Activated CD4-positive, alpha-beta T cell treated with anti-CD3 and anti-CD28 coated beads for 36 hours (primary cell): Measurements from ENCODE around the gene PLA2G12A. TPM values are rescaled to one million over a fixed set of nuclear protein-coding genes. Genes with fewer than 3 reads are reported as not detected.

Experiments used
- ATAC-seq: fragments of 200-7000 bp; cut with Tn5 transposase; one replicate; pipeline ENCODE4 v1.10.0; 2021; ENCODE audit warnings: mild to moderate bottlenecking, moderate library complexity
- CTCF ChIA-PET: fragments of 350-600 bp; sonication (Branson Sonifier 250); formaldehyde crosslinking; loops from one replicate; lab custom pipeline; 2021; ENCODE audit warnings: antibody characterized with exemption; lab: Charles Lee
- POLR2A ChIA-PET: fragments of 350-600 bp; sonication (Branson Sonifier 250); formaldehyde crosslinking; loops from one replicate; lab custom pipeline; 2021; ENCODE audit warnings: antibody characterized with exemption, inconsistent platforms; lab: Charles Lee
- DNase-seq: peaks from one replicate; pipeline ENCODE4 v3.0.0-alpha.2; 2020
- H3K27ac Mint-ChIP-seq: one replicate; pipeline ENCODE4 v1.8.0; 2021; ENCODE audit warnings: mixed read lengths
- H3K27me3 Mint-ChIP-seq: one replicate; pipeline ENCODE4 v1.8.0; 2021; ENCODE audit warnings: mixed read lengths
- H3K36me3 Mint-ChIP-seq: one replicate; pipeline ENCODE4 v1.8.0; 2021; ENCODE audit warnings: low read depth, mixed read lengths
- H3K4me1 Mint-ChIP-seq: one replicate; pipeline ENCODE4 v1.8.0; 2021; ENCODE audit warnings: mixed read lengths
- H3K4me3 Mint-ChIP-seq: one replicate; pipeline ENCODE4 v1.8.0; 2021; ENCODE audit warnings: mild to moderate bottlenecking, moderate library complexity, mixed read lengths
- H3K9me3 Mint-ChIP-seq: one replicate; pipeline ENCODE4 v1.8.0; 2021; ENCODE audit warnings: low read depth, mixed read lengths
- intact Hi-C, 2 experiments: fragments of 100-400 bp; cut with DNase I in 1 of 2; cut with micrococcal nuclease in 1 of 2; formaldehyde crosslinking; loops; one replicate each; pipeline versions ENCODE4 v1.14.2 to v1.15.1; 2022 to 2024; cut with DNase I, micrococcal nuclease
- total RNA-seq, 2 experiments: library from RNA; stranded (reverse); gene quantifications; one replicate each; pipeline ENCODE4 v1.2.3, GENCODE V29; 2021

PLA2G12A gene
- 10 to 100 TPM; 17.9 to 31.1 TPM for total RNA-seq

DNA sequence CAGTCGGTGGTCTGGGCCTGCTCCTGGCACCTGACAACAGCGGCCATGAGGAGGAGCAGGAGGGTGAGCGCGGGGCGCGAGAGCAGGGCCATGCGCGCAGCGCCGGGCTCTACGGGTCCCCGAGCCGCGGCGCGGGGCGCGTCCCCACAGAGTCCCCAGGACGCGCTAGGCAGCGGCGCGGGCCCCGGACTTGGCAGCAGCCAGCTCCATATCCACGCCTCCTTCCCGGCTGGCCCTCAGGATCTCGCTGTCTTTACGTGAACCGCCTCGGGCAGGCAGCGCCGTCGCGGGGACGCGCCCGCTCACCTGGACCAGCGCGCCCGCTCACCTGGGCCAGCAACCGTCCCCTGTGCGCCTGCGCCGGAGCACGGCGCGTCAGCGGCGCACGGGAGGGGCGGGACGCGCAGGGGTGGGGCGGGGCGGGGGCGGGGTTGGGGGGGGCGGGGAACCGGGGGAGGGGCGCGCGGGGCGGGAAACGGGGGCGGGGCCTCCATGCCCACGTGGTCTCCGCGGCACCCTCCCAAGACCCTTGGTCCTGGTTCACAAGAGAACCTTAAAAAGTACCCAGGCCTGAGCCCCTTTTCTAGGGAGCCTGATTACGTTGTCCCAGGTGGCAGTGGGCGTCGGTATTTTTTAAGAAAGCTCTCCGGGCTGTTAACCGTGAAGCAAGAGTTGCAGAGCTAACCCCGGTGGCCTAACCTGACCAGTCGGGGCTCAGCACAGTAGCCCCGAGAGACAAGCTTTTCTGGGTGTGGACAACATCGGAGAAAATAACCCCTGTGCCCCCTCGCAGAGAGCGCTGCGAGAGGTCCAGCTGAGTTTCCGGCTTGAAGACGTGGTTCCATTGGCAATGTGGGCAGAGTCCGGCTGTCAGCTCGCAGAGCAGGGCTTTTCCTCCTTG lies at the start of gene PLA2G12A:
PLA2G12A (minus strand) TSS at position 353 of the 901 bp plus-strand sequence; CDS start at position 92, 261 bp downstream.
- POLR2A ChIA-PET: interaction anchor here (0.6 to 1.7 kb wide), 3 partner anchors 28 to 292 kb away, joined by 4 to 10 read pairs (median 7); no protein-coding TSS in a partner anchor
- H3K27ac Mint-ChIP-seq: peak within 1 kb of the TSS; percentile 71
- H3K27me3 Mint-ChIP-seq: no peaks in the 10 kb centered on the region
- no peaks in the 10 kb centered on the region for H3K9me3 Mint-ChIP-seq
- ATAC-seq (peak; percentile 87), DNase-seq (peak; percentile 85)
- peak within 1 kb of the TSS; percentile 84 for H3K4me3 Mint-ChIP-seq
- CTCF ChIA-PET: interaction anchor here (0.6 to 1.2 kb wide), 6 partner anchors 25 to 357 kb away, joined by 3 to 8 read pairs (median 3); partner anchors contain the start of genes CFI and SEC24B
- intact Hi-C loops: loop anchor here (1.0 to 10.0 kb wide), 8 partner anchors 27 to 1075 kb away; partner anchors contain the start of genes CASP6 (in 2 of the 2), SEC24B (in 2 of the 2), ELOVL6 (in 1 of the 2) and GAR1 (in 1 of the 2)
- H3K4me1 Mint-ChIP-seq: peaks cover 14% of the 10 kb centered on the region
- peaks cover 10% of the 10 kb centered on the region for H3K36me3 Mint-ChIP-seq

DNA sequence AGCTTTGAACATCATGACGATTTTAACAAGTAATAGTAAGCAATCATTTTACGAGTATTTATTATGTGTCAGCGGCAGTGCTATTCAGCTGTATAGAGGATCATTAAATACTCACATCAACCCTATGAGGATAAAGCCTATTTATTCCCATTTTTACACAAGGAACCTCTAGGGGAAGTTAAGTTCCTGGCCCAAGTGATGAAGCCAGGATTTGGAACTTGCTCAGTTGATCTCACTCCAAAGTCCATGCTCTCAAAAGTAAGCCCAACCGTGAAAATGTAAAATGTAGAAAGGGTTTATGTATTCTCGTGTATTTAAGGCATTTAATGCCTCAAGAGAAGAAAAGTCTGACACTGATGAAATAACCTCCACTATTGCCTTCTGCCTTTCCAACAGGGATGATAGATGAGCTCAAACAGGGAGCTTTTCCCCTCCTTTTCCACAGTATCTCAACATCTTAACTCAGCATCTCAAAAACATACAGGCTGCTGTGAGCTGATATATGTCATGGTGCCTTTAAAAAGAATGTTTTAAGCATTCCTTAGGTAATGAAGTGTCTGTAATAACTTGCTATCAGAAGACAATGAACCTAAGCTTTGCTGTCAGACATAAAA lies 35.0 kb upstream of the PLA2G12A start:
- Mint-ChIP-seq H3K4me1 (peaks cover 7% of the 10 kb centered on the region), H3K9me3 (no peaks in the 10 kb centered on the region), H3K4me3 (no peak overlapping the region), H3K27ac (no peak overlapping the region), H3K36me3 (no peaks in the 10 kb centered on the region), H3K27me3 (peaks cover 4% of the 10 kb centered on the region)
- intact Hi-C loops: no loop called here
- ChIA-PET CTCF (interaction anchor here (0.7 kb wide), 1 partner anchor 39 kb away, joined by 3 read pairs; no protein-coding TSS in a partner anchor), POLR2A (no interaction called here)
- ATAC-seq: no peak
- DNase-seq: no peak

DNA sequence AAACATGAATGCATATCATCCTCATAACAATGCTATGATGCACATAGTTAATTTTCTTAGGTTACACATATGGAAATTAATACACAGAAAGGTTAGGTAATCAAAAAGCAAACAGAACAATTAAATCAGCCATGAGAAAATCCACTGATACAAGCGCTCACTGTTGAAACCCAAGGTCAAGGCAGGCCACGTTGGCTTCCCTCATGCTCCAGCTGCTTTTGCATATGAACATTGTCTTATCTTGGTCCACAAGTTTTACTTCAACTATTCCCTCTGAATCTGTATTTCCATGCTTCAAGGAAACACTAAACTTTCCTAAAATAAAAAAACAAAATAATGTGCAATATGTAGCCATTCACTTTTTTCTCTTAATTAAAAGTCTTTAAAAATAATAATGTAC lies 34.5 kb upstream of the PLA2G12A start:
- Mint-ChIP-seq H3K27ac (no peak overlapping the region), H3K4me3 (no peak overlapping the region), H3K36me3 (no peaks in the 10 kb centered on the region), H3K4me1 (peaks cover 7% of the 10 kb centered on the region), H3K9me3 (no peaks in the 10 kb centered on the region), H3K27me3 (peaks cover 4% of the 10 kb centered on the region)
- ATAC-seq: no peak
- DNase-seq: no peak
- ChIA-PET CTCF (no interaction called here), POLR2A (no interaction called here)
- intact Hi-C loops: no loop called here

DNA sequence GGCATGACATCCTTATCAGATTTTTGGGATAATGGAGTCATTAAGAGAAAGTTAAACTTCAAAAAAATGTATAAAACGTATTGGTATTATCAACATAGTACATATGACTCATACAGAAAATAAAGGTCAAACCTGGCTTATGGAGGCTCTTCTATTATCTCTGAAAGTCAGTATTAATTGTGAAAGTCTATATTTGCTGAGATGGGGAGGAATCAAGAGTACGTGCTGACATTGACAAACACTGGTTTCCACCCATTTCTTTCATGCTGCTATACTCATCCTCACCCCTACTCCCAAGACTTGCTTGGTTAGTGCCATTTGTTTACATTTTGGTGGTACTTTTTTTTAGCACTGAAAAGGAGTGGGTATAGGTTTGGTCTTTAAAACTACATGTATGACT lies 30.8 kb upstream of the PLA2G12A start:
- intact Hi-C loops: no loop called here
- DNase-seq: no peak
- no peak overlapping the region for H3K4me3 Mint-ChIP-seq
- peaks cover 7% of the 10 kb centered on the region for H3K4me1 Mint-ChIP-seq
- ChIA-PET CTCF (no interaction called here), POLR2A (no interaction called here)
- no peak overlapping the region for H3K27ac Mint-ChIP-seq
- peaks cover 8% of the 10 kb centered on the region for H3K27me3 Mint-ChIP-seq
- peak; percentile 96 for ATAC-seq
- no peaks in the 10 kb centered on the region for H3K36me3 Mint-ChIP-seq
- no peaks in the 10 kb centered on the region for H3K9me3 Mint-ChIP-seq

DNA sequence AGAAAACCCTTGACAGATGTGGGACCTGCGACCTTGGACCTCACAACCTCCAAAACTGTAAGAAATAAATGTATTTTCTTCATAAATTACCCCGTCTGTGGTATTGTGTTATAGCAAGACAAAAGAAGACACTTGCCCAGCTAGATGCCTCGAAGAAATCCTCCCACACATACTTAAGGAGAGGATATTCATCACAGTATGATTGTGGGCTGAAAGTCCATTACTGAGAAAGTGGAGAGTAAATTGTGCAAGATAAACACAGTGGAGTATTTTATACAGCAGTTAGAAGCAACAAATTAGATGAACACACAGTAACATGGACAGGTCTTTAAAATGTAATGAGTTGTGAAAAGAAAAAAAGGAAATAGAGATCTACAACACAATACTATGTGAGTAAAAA lies 25.8 kb upstream of the PLA2G12A start:
- Mint-ChIP-seq H3K27ac (no peak overlapping the region), H3K36me3 (no peaks in the 10 kb centered on the region), H3K4me1 (peaks cover under 1% of the 10 kb centered on the region), H3K27me3 (peaks cover 4% of the 10 kb centered on the region), H3K4me3 (no peak overlapping the region), H3K9me3 (no peaks in the 10 kb centered on the region)
- DNase-seq (no peak), ATAC-seq (no peak)
- ChIA-PET POLR2A (no interaction called here), CTCF (interaction anchor here (0.8 kb wide), 1 partner anchor 323 kb away, joined by 3 read pairs; no protein-coding TSS in a partner anchor)
- intact Hi-C loops: no loop called here

DNA sequence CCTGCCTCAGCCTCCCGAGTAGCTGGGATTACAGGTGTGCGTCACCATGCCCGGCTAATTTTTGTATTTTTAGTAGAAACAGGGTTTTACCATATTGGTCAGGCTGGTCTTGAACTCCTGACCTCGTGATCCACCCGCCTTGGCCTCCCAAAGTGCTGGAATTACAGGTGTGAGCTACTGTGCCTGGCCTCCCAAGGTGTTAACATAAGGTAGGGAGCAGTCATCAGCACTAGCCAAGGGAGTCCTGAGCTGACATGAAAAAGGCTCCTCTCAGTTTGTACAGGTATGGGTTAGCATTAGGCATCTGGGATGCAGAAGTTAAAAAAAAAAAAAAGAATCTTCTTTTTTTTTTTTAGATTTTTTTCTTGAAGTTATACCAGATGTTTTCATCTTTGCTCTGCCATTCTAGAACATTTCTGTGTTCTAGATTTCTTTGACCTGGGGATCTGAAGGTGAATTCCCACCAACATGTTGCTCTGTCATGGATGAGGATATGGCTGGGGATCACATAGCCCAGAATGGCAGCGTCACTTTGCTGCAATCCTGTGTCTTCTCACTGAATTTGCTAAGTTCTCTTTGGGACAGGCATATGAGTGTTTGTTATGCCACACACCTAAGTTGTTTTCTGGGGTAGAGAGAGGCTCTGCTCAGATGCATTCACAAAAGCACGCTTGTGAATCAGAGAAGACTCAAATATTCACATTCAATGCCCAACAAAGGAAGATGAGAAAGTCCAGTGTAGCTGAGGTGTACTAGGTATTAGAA lies 24.4 kb upstream of the PLA2G12A start:
- no peak overlapping the region for H3K4me3 Mint-ChIP-seq
- peaks cover 4% of the 10 kb centered on the region for H3K27me3 Mint-ChIP-seq
- no peaks in the 10 kb centered on the region for H3K36me3 Mint-ChIP-seq
- no peaks in the 10 kb centered on the region for H3K9me3 Mint-ChIP-seq
- ATAC-seq (peak; percentile 77), DNase-seq (no peak)
- POLR2A ChIA-PET: no interaction called here
- CTCF ChIA-PET: interaction anchor here (0.6 to 1.2 kb wide), 2 partner anchors 67 to 328 kb away, joined by 3 read pairs; no protein-coding TSS in a partner anchor
- H3K27ac Mint-ChIP-seq: no peak overlapping the region
- H3K4me1 Mint-ChIP-seq: no peaks in the 10 kb centered on the region
- intact Hi-C loops: no loop called here

DNA sequence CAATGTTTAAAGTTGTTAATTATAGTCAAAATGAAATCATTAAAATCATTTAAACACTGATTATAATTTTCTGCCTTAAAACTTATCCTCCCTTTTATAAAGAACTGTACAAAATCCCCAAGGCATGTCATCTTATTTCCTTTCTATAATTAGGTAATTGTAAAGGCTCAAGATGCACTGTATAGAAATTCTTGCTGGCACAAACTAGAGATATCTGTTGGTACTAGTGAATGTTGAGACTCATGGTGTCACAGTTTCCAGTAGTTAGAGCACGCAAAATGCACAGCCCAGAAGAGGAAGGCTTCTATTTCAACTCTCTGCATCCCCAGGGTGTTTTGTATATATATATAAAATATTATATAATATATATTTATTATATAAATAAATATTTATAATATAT lies 22.7 kb upstream of the PLA2G12A start:
- Mint-ChIP-seq H3K27me3 (peaks cover 4% of the 10 kb centered on the region), H3K27ac (no peak overlapping the region), H3K36me3 (no peaks in the 10 kb centered on the region), H3K4me3 (no peak overlapping the region), H3K9me3 (no peaks in the 10 kb centered on the region), H3K4me1 (no peaks in the 10 kb centered on the region)
- no peak for DNase-seq
- no peak for ATAC-seq
- intact Hi-C loops: no loop called here
- ChIA-PET POLR2A (no interaction called here), CTCF (no interaction called here)

DNA sequence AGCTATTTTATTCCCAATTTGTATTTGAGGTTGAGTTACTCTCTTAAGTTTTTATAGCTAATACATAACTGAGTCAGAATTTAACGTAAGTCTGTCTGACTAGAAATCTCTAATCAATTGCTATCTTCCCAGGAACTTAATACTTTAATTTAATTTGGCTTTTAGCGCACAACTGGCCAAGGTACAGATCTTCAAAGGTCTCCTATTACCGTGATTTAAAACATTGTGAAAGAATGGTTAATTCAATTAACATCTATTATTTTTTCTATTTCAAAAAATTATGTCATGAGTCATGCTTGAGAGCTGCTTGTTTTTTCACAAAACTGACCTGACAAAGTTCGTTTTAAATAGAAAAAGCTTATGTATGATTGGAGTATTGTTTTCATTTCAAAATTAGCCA lies 22.0 kb upstream of the PLA2G12A start:
- Mint-ChIP-seq H3K27ac (no peak overlapping the region), H3K27me3 (peaks cover 4% of the 10 kb centered on the region), H3K4me1 (no peaks in the 10 kb centered on the region), H3K4me3 (no peak overlapping the region), H3K9me3 (no peaks in the 10 kb centered on the region), H3K36me3 (no peaks in the 10 kb centered on the region)
- intact Hi-C loops: no loop called here
- DNase-seq: no peak
- POLR2A ChIA-PET: no interaction called here
- CTCF ChIA-PET: interaction anchor here (0.8 kb wide), 1 partner anchor 227 kb away, joined by 3 read pairs; no protein-coding TSS in a partner anchor
- no peak for ATAC-seq

DNA sequence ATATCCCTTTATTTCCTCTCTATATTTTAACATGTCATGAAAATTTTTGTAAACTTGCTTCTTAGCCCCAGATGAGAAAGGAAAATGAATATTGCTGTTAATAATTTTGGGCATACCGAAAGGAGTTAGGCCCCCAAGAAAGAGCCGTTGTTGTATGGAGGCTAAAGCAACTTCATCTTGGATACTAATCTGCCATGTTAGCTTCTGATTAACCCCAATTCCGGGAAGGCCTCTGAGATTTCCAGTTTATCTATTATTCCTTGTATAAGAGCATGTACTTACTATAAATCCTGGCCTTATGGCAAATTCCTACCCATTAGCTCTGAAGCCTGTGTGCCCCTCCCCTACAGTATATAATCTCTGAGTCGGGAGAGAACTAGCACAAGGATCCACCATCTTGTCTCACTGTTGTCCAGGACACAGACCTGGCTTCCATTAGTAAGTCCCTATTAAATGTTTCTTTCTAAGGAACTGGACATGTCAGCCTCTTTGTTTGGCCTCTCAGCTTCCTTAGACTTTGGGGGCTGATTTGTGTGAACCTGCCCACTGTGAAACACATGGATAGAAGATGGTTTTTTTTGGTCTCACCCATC lies 20.9 kb upstream of the PLA2G12A start:
- H3K9me3 Mint-ChIP-seq: no peaks in the 10 kb centered on the region
- ATAC-seq (no peak), DNase-seq (no peak)
- no peaks in the 10 kb centered on the region for H3K36me3 Mint-ChIP-seq
- intact Hi-C loops: no loop called here
- POLR2A ChIA-PET: no interaction called here
- no peak overlapping the region for H3K27ac Mint-ChIP-seq
- no peak overlapping the region for H3K4me3 Mint-ChIP-seq
- H3K4me1 Mint-ChIP-seq: no peaks in the 10 kb centered on the region
- peaks cover 1% of the 10 kb centered on the region for H3K27me3 Mint-ChIP-seq
- CTCF ChIA-PET: interaction anchor here (0.7 kb wide), 1 partner anchor 69 kb away, joined by 4 read pairs; no protein-coding TSS in a partner anchor

DNA sequence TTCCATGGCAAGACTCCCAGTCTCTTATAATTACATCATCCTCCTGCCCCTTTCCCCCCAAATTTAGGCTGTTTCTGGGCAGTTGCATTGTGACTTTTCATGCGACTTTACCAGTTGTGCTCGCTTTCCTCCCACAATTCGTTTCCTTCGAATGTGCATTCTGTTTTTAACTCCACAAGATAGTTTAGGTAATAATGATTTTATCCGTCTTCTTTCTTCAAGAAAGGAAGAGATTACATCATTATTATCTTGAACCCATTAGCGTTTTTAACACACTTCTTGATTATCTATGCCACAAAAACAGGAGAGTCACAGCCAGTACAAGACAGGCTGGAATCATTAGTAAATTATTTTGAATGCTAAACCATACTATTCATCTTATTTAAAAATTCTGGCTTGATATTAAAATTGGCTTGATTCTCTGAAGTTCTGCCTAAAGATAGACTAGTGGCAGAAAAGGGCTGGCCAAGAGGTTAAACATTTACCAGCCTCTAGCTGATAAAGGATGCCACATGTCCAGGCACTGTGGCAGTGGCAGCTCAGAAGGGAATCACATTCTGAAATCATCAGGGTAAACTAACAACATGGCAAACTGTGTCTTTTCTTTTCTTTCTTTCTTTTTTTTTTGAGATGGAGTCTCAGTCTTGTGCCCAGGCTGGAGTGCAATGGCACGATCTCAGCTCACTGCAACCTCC lies 19.7 kb upstream of the PLA2G12A start:
- intact Hi-C loops: no loop called here
- Mint-ChIP-seq H3K36me3 (no peaks in the 10 kb centered on the region), H3K9me3 (no peaks in the 10 kb centered on the region), H3K27ac (no peak overlapping the region), H3K27me3 (no peaks in the 10 kb centered on the region), H3K4me3 (no peak overlapping the region), H3K4me1 (no peaks in the 10 kb centered on the region)
- DNase-seq (no peak), ATAC-seq (no peak)
- ChIA-PET CTCF (no interaction called here), POLR2A (no interaction called here)
